Inferior parietal cortex (tissue), 1 donor: Measurements from ENCODE around the gene LGALSL.

Experiments used
- DNase-seq: peaks from one replicate; pipeline ENCODE4 v3.0.0-alpha.2; 2016; ENCODE audit errors: extremely low spot score

Gene LGALSL

GRCh38 chr2:64498438-64498837, 44.5 kb downstream of the LGALSL start:
- no peak for DNase-seq

- DNase-seq: no peak
Observed at GRCh38 chr2:64500549-64500948, 46.6 kb downstream of the LGALSL start.

GRCh38 chr2:64501946-64502345, 48.0 kb downstream of the LGALSL start:
- DNase-seq: no peak

GRCh38 chr2:64502860-64503259, 48.9 kb downstream of the LGALSL start:
- DNase-seq: no peak

- DNase-seq: no peak
Observed at GRCh38 chr2:64504774-64505720, 51.1 kb downstream of the LGALSL start.

GRCh38 chr2:64506686-64507085, 52.7 kb downstream of the LGALSL start:
- DNase-seq: no peak
